BJ (cell line): ENCODE data around the gene HBS1L. TPM values are rescaled to one million over a fixed set of nuclear protein-coding genes. Genes with fewer than 3 reads are reported as not detected.
A peak's percentile ranks its signal among the peaks of the same experiment; 100 is the strongest.

ENCODE experiments used
- CTCF ChIA-PET: fragments of 350-600 bp; formaldehyde crosslinking; extraction: SDS; loops from one replicate; lab custom pipeline; 2021; ENCODE audit warnings: antibody characterized with exemption, inconsistent platforms; lab: Yijun Ruan, JAX
- POLR2A ChIA-PET: fragments of 300-600 bp; sonication (Branson Sonifier 250); formaldehyde crosslinking; extraction: SDS; loops from one replicate; lab custom pipeline; 2021; ENCODE audit warnings: antibody characterized with exemption; lab: Charles Lee
- DNase-seq: peaks from one replicate; pipeline ENCODE4 v3.0.0-alpha.2; 2011; ENCODE audit warnings: low read depth
- H3K27me3 ChIP-seq: 2 replicates; pipeline ENCODE4 v1.6.0; 2011; ENCODE audit warnings: low read length; ENCODE audit not compliant: control insufficient read depth, insufficient read depth
- H3K36me3 ChIP-seq: 2 replicates; pipeline ENCODE4 v1.5.1; 2011; ENCODE audit warnings: low read length; ENCODE audit not compliant: control insufficient read depth, insufficient read depth
- H3K4me3 ChIP-seq: 2 replicates; pipeline ENCODE4 v1.5.1; 2011; ENCODE audit warnings: low read depth, mild to moderate bottlenecking, control low read depth, low read length
- polyA plus RNA-seq: library from polyadenylated mRNA; depleted of rRNA; stranded (reverse); fragments of >200 nt; gene quantifications from 2 replicates; pipeline ENCODE4 v1.2.3, GENCODE V29; 2011
- TF ChIP-seq, protein P1 (sequence below): IDR thresholded peaks from 2 replicates; pipeline ENCODE4 v1.5.1; 2011; ENCODE audit warnings: low read depth, mild to moderate bottlenecking, control low read depth, inconsistent platforms, low read length, moderate library complexity; ENCODE audit not compliant: insufficient read depth

HBS1L gene
- polyA plus RNA-seq, 1 experiment = 44.3 TPM

- Histone ChIP-seq H3K27me3 (no peaks in the 10 kb centered on the region), H3K36me3 (no peaks in the 10 kb centered on the region), H3K4me3 (no peak overlapping the region)
- POLR2A ChIA-PET = no interaction called here
- no peak for DNase-seq
- CTCF ChIA-PET = interaction anchor here (1.3 kb wide), 1 partner anchor 9 kb away, joined by 6 read pairs; no protein-coding TSS in a partner anchor
- TF ChIP-seq, protein P1, sequence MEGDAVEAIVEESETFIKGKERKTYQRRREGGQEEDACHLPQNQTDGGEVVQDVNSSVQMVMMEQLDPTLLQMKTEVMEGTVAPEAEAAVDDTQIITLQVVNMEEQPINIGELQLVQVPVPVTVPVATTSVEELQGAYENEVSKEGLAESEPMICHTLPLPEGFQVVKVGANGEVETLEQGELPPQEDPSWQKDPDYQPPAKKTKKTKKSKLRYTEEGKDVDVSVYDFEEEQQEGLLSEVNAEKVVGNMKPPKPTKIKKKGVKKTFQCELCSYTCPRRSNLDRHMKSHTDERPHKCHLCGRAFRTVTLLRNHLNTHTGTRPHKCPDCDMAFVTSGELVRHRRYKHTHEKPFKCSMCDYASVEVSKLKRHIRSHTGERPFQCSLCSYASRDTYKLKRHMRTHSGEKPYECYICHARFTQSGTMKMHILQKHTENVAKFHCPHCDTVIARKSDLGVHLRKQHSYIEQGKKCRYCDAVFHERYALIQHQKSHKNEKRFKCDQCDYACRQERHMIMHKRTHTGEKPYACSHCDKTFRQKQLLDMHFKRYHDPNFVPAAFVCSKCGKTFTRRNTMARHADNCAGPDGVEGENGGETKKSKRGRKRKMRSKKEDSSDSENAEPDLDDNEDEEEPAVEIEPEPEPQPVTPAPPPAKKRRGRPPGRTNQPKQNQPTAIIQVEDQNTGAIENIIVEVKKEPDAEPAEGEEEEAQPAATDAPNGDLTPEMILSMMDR = no peak
These were observed 46.3 kb downstream of the HBS1L start for GRCh38 chr6:135008072-135008940.

DNA sequence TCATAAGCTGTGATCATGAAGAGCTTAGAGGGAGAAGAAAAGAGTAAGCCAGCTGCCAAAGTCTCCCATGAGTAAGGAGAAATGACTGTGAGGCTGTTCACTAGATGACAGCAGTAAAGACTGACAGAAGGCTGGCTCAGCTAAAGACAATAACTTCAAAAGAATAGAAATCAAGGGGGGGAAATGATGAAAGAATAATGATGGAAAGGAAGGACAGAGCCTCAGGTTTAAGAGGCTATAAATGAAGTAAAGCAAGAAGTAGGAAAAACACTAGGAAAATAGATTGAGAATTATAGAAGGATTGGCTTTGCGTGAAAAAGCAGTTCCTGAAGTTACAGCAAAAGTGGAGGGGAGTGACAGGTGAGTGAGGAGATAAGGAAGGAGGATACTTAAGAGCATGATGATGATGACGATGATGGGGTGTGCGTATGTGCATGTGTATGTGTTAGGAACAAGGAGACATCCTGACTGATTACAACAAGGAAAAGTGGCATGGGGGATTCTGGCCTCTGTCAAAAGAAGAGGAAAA is 48.2 kb downstream of the HBS1L start:
- H3K27me3 ChIP-seq = no peaks in the 10 kb centered on the region
- POLR2A ChIA-PET = no interaction called here
- DNase-seq = no peak
- TF ChIP-seq, protein P1 = no peak
- H3K36me3 ChIP-seq = no peaks in the 10 kb centered on the region
- CTCF ChIA-PET = no interaction called here
- no peak overlapping the region for H3K4me3 ChIP-seq

- ChIA-PET POLR2A (no interaction called here), CTCF (interaction anchor here (1.1 kb wide), 1 partner anchor 9 kb away, joined by 3 read pairs; no protein-coding TSS in a partner anchor)
- Histone ChIP-seq H3K36me3 (no peaks in the 10 kb centered on the region), H3K27me3 (no peaks in the 10 kb centered on the region), H3K4me3 (no peak overlapping the region)
- DNase-seq = no peak
- TF ChIP-seq, protein P1 = no peak
These were observed 50.2 kb downstream of the HBS1L start for GRCh38 chr6:135004399-135004798.

GRCh38 chr6:135002974-135003703 is 51.5 kb downstream of the HBS1L start:
- Histone ChIP-seq H3K27me3 (no peaks in the 10 kb centered on the region), H3K4me3 (no peak overlapping the region), H3K36me3 (no peaks in the 10 kb centered on the region)
- TF ChIP-seq, protein P1 = no peak
- ChIA-PET POLR2A (no interaction called here), CTCF (interaction anchor here (0.6 kb wide), 1 partner anchor 23 kb away, joined by 3 read pairs; no protein-coding TSS in a partner anchor)
- DNase-seq = no peak

GRCh38 chr6:135002229-135002844 is 52.3 kb downstream of the HBS1L start:
- ChIA-PET CTCF (interaction anchor here (0.6 to 0.9 kb wide), 2 partner anchors 13 to 1024 kb away, joined by 3 to 4 read pairs; no protein-coding TSS in a partner anchor), POLR2A (no interaction called here)
- DNase-seq = no peak
- Histone ChIP-seq H3K36me3 (peaks cover under 1% of the 10 kb centered on the region; the same call in 1 of the 2 replicates), H3K4me3 (no peak overlapping the region), H3K27me3 (no peaks in the 10 kb centered on the region)
- TF ChIP-seq, protein P1 = peak; percentile 59
